Endothelial cell of umbilical vein (primary cell): ENCODE data around the gene ARHGAP27. TPM values are rescaled to one million over a fixed set of nuclear protein-coding genes. Genes with fewer than 3 reads are reported as not detected.

Source experiments
- BruUV-seq: library from RNA; stranded (reverse); fragments of 400-500 nt; replicated peaks from 2 replicates; lab custom pipeline; 2021; lab: Mats Ljungman, UMichigan
- CTCF ChIA-PET: fragments of 300-600, 350-600 bp; sonication (Branson Sonifier 250); formaldehyde crosslinking; loops from one replicate; lab custom pipeline; 2021; ENCODE audit warnings: antibody characterized with exemption, inconsistent platforms; lab: Charles Lee
- POLR2A ChIA-PET: fragments of 300-600, 350-600 bp; sonication (Branson Sonifier 250); formaldehyde crosslinking; loops from one replicate; lab custom pipeline; 2021; ENCODE audit warnings: antibody characterized with exemption, inconsistent platforms; lab: Charles Lee
- DNase-seq: peaks from one replicate; pipeline ENCODE4 v3.0.0-alpha.2; 2011; ENCODE audit warnings: low read depth, low spot score
- FAIRE-seq: peaks from 2 replicates; lab custom pipeline; 2011; peaks lifted over from hg19 to GRCh38; lab: Jason Lieb, UNC
- H2AFZ ChIP-seq: 2 replicates; pipeline ENCODE4 v1.6.0; 2012; ENCODE audit warnings: low read depth, low read length, control low read depth, inconsistent platforms
- H3K27ac ChIP-seq: 2 replicates; pipeline ENCODE4 v1.5.1; 2011; ENCODE audit warnings: low read depth, mild to moderate bottlenecking, control low read depth, low read length, moderate library complexity; ENCODE audit not compliant: insufficient read depth
- H3K27me3 ChIP-seq, 2 experiments: 2 replicates each; pipeline versions ENCODE4 v1.6.0 to v1.6.1; 2011; ENCODE audit warnings: low read length in 2 of 2, mixed read lengths in 1 of 2; ENCODE audit not compliant: control insufficient read depth in 2 of 2, insufficient read depth in 2 of 2
- H3K36me3 ChIP-seq, 2 experiments: 2 replicates in 1 of 2; 3 replicates in 1 of 2; pipeline ENCODE4 v1.5.1; 2011; ENCODE audit warnings: low read length in 2 of 2, mild to moderate bottlenecking in 1 of 2, moderate library complexity in 1 of 2; ENCODE audit not compliant: control insufficient read depth in 2 of 2, insufficient read depth in 2 of 2; ENCODE audit errors: extremely low read depth in 1 of 2
- H3K4me1 ChIP-seq: 3 replicates; pipeline ENCODE4 v1.5.1; 2011; ENCODE audit warnings: mild to moderate bottlenecking, low read length; ENCODE audit not compliant: control insufficient read depth, insufficient read depth; ENCODE audit errors: extremely low read depth
- H3K4me2 ChIP-seq: 2 replicates; pipeline ENCODE4 v1.6.1; 2011; ENCODE audit warnings: low read length, control low read depth, mixed read lengths; ENCODE audit not compliant: insufficient read depth
- H3K4me3 ChIP-seq, 3 experiments: fragments of 200-600 bp in 1 of 3; sonication (generic), shearing (Covaris generic) in 1 of 3; replicated peaks in 1 of 3; 2 replicates each; pipeline ENCODE4 v1.5.1; 2011 to 2016; ENCODE audit warnings: control low read depth in 3 of 3, low read length in 3 of 3, mild to moderate bottlenecking in 2 of 3, inconsistent platforms in 1 of 3, low read depth in 1 of 3, moderate library complexity in 1 of 3; ENCODE audit not compliant: insufficient read depth in 1 of 3
- H3K79me2 ChIP-seq: 2 replicates; pipeline ENCODE4 v1.6.0; 2012; ENCODE audit warnings: low read length, inconsistent platforms; ENCODE audit not compliant: control insufficient read depth, insufficient read depth
- H3K9ac ChIP-seq: replicated peaks from 2 replicates; pipeline ENCODE3; 2011; ENCODE audit warnings: low read length, control low read depth; ENCODE audit not compliant: insufficient read depth; ENCODE audit errors: extremely low read depth
- H3K9me1 ChIP-seq: replicated peaks from 3 replicates; pipeline ENCODE4 v1.6.0; 2011; ENCODE audit warnings: mild to moderate bottlenecking, low read length; ENCODE audit not compliant: control insufficient read depth, insufficient read depth; ENCODE audit errors: extremely low read depth
- H3K9me3 ChIP-seq: replicated peaks from 2 replicates; pipeline ENCODE4 v1.5.1; 2012; ENCODE audit warnings: low read length, inconsistent platforms; ENCODE audit not compliant: control insufficient read depth, insufficient read depth
- H4K20me1 ChIP-seq: replicated peaks from 2 replicates; pipeline ENCODE3; 2011; ENCODE audit warnings: mild to moderate bottlenecking, low read length; ENCODE audit not compliant: control insufficient read depth, insufficient read depth; ENCODE audit errors: extremely low read depth
- EZH2 ChIP-seq: IDR thresholded peaks from 2 replicates; pipeline ENCODE4 v1.6.1; 2012; ENCODE audit warnings: borderline replicate concordance, low read depth, mild to moderate bottlenecking, moderate library complexity, low read length, inconsistent platforms; ENCODE audit not compliant: severe bottlenecking
- GATA2 ChIP-seq: IDR thresholded peaks from 2 replicates; pipeline ENCODE4 v1.7.0; 2011; ENCODE audit warnings: low read depth, mild to moderate bottlenecking, moderate library complexity, mixed read lengths, low read length; ENCODE audit not compliant: insufficient read length, insufficient read depth
- JUN ChIP-seq: IDR thresholded peaks from 2 replicates; pipeline ENCODE4 v1.6.1; 2011; ENCODE audit warnings: borderline replicate concordance, low read depth; ENCODE audit not compliant: insufficient read length, insufficient read depth
- POLR2A ChIP-seq: IDR thresholded peaks from 2 replicates; pipeline ENCODE4 v1.6.1; 2012; ENCODE audit warnings: low read depth, mild to moderate bottlenecking, control low read depth, low read length
- POLR2AphosphoS5 ChIP-seq: IDR thresholded peaks from 2 replicates; pipeline ENCODE4 v1.6.1; 2012; ENCODE audit warnings: low read depth, mild to moderate bottlenecking, control low read depth, low read length, moderate library complexity; ENCODE audit not compliant: insufficient read depth
- dilution Hi-C: fragments of 300-500 bp; cut with MboI; formaldehyde crosslinking; loops from one replicate; pipeline ENCODE4 v1.15.0; 2019; ENCODE audit warnings: low sequenced_read_pairs; ENCODE audit not compliant: extremely low pct_ligation_motif_present
- intact Hi-C: fragments of 100-400 bp; cut with micrococcal nuclease; formaldehyde crosslinking; loops from one replicate; pipeline ENCODE4 v1.10.0; 2022
- polyA plus RNA-seq, 4 experiments: library from polyadenylated mRNA; depleted of rRNA in 3 of 4; stranded (reverse) in 3 of 4; unstranded in 1 of 4; fragments of >200 nt; gene quantifications; 2 replicates each; pipeline versions ENCODE4 v1.2.1 to v1.2.3, GENCODE V29; 2011 to 2012; ENCODE audit warnings: missing spikeins in 1 of 4
- total RNA-seq: library from RNA; stranded (reverse); gene quantifications from 2 replicates; pipeline ENCODE4 v1.2.3, GENCODE V29; 2021
- TF ChIP-seq, protein P1 (sequence below), 2 donors: IDR thresholded peaks; 1 replicate in 1 of 2; 2 replicates in 1 of 2; pipeline ENCODE4 v1.5.1; 2011; ENCODE audit warnings: low read length in 2 of 2, mild to moderate bottlenecking in 2 of 2, moderate library complexity in 2 of 2, control low read depth in 1 of 2, inconsistent platforms in 1 of 2, low read depth in 1 of 2; ENCODE audit not compliant: insufficient read depth in 1 of 2; ENCODE audit errors: extremely low read depth in 1 of 2
- TF ChIP-seq, protein P2 (sequence below): IDR thresholded peaks from 2 replicates; pipeline ENCODE4 v1.6.1; 2011; ENCODE audit not compliant: insufficient read depth, insufficient read length

The ARHGAP27 gene
- total and polyA plus RNA-seq, 2 donors (not counting 3 experiments of a cell fraction or from before 2014, with no cell fraction given), result 21.0 to 47.0 TPM

DNA sequence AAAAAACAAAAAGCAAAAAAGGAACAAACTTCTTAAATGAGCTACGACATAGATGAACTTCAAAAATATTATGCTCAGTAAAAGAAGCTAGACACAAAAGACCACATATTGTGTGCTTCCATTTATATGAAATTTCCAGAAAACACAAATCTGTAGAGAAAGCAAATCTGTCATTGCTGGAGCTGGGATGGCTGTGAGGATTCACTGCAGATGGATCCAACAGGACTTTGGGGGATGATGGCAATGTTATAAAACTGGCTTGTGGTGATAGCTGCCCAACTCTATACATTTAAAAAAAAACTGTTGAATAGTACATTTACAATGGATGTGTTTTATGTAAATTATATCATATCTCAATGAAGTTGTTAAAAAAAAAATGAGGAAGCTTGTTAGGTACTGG lies 63.2 kb downstream of the ARHGAP27 start:
- intact Hi-C loops (no loop called here), dilution Hi-C loops (no loop called here)
- Histone ChIP-seq H3K36me3 (no peaks in the 10 kb centered on the region), H3K4me2 (no peak overlapping the region), H3K9me3 (no peaks in the 10 kb centered on the region), H3K27me3 (no peaks in the 10 kb centered on the region), H4K20me1 (no peaks in the 10 kb centered on the region), H3K79me2 (no peaks in the 10 kb centered on the region), H3K9me1 (no peaks in the 10 kb centered on the region), H3K4me3 (no peak overlapping the region), H2AFZ (no peak overlapping the region), H3K9ac (no peak overlapping the region), H3K4me1 (peaks cover 24% of the 10 kb centered on the region), H3K27ac (no peak overlapping the region)
- POLR2A ChIA-PET, result interaction anchor here (0.5 to 0.6 kb wide), 2 partner anchors 154 to 218 kb away, joined by 3 read pairs; no protein-coding TSS in a partner anchor
- DNase-seq (no peak), FAIRE-seq (no peak)
- TF ChIP-seq, protein P1, sequence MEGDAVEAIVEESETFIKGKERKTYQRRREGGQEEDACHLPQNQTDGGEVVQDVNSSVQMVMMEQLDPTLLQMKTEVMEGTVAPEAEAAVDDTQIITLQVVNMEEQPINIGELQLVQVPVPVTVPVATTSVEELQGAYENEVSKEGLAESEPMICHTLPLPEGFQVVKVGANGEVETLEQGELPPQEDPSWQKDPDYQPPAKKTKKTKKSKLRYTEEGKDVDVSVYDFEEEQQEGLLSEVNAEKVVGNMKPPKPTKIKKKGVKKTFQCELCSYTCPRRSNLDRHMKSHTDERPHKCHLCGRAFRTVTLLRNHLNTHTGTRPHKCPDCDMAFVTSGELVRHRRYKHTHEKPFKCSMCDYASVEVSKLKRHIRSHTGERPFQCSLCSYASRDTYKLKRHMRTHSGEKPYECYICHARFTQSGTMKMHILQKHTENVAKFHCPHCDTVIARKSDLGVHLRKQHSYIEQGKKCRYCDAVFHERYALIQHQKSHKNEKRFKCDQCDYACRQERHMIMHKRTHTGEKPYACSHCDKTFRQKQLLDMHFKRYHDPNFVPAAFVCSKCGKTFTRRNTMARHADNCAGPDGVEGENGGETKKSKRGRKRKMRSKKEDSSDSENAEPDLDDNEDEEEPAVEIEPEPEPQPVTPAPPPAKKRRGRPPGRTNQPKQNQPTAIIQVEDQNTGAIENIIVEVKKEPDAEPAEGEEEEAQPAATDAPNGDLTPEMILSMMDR (IDR thresholded peaks at IDR 0.05; ENCODE audit: extremely low read depth in 1 of 2, insufficient read depth in 1 of 2, low read depth in 1 of 2, low read length in 2 of 2), result no peak
- TF ChIP-seq POLR2AphosphoS5 (no peak), POLR2A (no peak), GATA2 (no peak)
- CTCF ChIA-PET, result interaction anchor here (0.6 to 7.9 kb wide), 8 partner anchors 12 to 151 kb away, joined by 3 to 67 read pairs (median 4); partner anchors contain the start of gene MAP3K14
- BruUV-seq, result no TSS peak

DNA sequence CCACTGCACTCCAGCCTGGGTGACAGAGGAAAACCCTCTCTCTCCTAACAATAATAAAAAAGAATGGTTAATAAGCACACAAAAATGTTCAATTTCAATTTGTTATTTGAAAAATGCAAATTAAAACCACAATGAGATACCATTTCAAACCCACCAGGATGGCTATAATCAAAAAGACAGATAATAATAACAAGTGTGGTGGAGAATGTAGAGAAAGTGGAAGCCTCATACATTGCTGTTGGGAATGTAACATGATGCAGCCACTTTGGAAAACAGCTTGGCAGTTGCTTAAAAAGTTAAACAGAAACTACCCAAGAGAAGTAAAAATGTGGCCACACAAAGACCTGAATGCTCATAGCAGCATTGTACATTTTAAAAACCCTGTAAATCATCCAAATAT lies 64.0 kb downstream of the ARHGAP27 start:
- TF ChIP-seq EZH2 (no peak), JUN (no peak)
- TF ChIP-seq, protein P1 (IDR thresholded peaks at IDR 0.05; ENCODE audit: extremely low read depth in 1 of 2, insufficient read depth in 1 of 2, low read depth in 1 of 2, low read length in 2 of 2), result no peak
- TF ChIP-seq, protein P2, sequence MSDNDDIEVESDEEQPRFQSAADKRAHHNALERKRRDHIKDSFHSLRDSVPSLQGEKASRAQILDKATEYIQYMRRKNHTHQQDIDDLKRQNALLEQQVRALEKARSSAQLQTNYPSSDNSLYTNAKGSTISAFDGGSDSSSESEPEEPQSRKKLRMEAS, result no peak
- Histone ChIP-seq H3K9me3 (no peaks in the 10 kb centered on the region), H3K4me3 (no peak overlapping the region), H3K36me3 (no peaks in the 10 kb centered on the region), H2AFZ (no peak overlapping the region), H3K4me2 (no peak overlapping the region), H3K79me2 (no peaks in the 10 kb centered on the region), H3K27ac (no peak overlapping the region), H3K9me1 (no peaks in the 10 kb centered on the region), H4K20me1 (no peaks in the 10 kb centered on the region), H3K4me1 (peaks cover 25% of the 10 kb centered on the region), H3K9ac (no peak overlapping the region), H3K27me3 (no peaks in the 10 kb centered on the region)
- POLR2A ChIA-PET, result no interaction called here
- BruUV-seq, result no TSS peak
- CTCF ChIA-PET, result interaction anchor here (0.6 to 7.9 kb wide), 2 partner anchors 88 to 91 kb away, joined by 3 to 67 read pairs; no protein-coding TSS in a partner anchor
- no peak for FAIRE-seq
- DNase-seq, result no peak
- dilution Hi-C loops (no loop called here), intact Hi-C loops (no loop called here)
